ENCODE results near the gene CDKN3.
"Not testable (repeated sequence)": the region's sequence is repeated elsewhere in the genome, so short reads cannot be mapped to it uniquely, and the experiment has no call there.

CDKN3 gene

DNA sequence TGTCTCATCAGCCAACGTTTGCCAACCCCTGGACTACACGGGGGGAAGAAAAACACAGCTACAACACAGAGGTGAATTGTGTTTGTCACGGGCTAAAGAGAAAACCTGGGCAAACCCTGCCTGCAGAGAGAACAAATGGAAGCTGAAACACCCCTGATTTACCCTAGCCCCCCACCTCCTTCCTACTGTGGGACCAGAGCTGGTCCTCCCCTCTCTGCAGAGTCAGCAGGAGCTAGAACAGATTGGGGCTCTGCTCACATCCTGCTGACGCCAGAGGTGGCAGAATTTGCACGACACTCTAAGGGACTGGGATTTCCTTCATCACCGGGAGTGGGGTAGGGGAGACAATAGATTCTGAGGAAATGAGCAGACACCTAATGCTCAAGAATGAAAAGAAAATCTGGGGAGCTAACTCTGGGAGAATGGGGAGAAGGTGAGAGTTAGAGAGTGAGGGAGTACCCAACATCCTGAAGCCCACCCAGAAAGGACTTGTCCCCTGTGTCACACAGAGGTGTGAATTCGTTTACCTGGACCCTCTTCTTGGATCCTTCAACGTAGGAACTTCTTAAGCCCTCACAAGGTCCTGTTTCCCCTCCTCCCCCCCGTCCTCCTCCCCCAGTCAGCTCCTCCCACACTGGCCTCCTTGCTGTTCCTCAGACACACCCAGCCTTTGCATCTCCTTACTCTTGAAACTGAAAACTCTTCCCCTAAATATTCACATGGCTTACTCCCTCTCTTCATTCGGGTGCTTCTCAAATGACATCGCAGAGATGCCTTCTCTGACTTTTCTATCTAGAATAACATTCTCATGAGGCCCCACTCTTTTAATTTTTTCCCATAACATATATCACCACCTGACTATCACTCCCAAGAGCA lies 26.2 kb upstream of the CDKN3 start:
- DNase-seq (ENCODE audit: low read depth in 2 of 2), result no peak

GRCh38 chr14:54374117-54374884 lies 22.5 kb upstream of the CDKN3 start:
- no peak for DNase-seq (ENCODE audit: low read depth in 2 of 2)

GRCh38 chr14:54377501-54377900 lies 19.3 kb upstream of the CDKN3 start:
- no peak for DNase-seq (ENCODE audit: low read depth in 2 of 2)

DNA sequence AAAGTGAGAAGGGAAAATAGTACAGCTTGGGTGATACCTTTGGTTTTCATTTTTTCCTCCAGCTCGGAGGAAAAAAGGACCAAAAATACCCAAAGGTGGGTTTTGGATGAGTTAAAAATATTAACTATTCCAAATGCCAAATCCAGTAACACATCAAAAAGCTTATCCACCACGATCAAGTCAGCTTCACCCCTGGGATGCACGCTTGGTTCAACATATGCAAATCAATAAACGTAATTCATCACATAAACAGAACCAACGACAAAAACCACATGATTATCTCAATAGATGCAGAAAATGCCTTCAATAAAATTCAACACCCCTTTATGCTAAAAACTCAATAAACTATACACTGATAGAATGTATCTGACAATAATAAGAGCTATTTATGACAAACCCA lies 17.9 kb upstream of the CDKN3 start:
- DNase-seq (ENCODE audit: low read depth in 2 of 2), result not testable (repeated sequence)

DNA sequence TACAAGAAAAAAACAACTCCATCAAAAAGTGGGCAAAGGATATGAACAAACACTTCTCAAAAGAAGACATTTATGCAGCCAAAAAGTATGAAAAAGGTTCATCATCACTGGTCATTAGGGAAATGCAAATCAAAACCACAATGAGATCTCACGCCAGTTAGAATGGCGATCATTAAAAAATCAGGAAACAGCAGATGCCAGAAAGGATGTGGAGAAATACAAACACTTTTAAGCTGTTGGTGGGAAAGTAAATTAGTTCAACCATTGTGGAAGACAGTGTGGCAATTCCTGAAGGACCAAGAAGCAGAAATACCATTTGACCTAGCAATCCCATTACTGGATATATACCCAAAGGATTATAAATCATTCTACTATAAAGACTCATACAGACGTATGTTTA lies 16.2 kb upstream of the CDKN3 start:
- not testable (repeated sequence) for DNase-seq (ENCODE audit: low read depth in 2 of 2)

DNA sequence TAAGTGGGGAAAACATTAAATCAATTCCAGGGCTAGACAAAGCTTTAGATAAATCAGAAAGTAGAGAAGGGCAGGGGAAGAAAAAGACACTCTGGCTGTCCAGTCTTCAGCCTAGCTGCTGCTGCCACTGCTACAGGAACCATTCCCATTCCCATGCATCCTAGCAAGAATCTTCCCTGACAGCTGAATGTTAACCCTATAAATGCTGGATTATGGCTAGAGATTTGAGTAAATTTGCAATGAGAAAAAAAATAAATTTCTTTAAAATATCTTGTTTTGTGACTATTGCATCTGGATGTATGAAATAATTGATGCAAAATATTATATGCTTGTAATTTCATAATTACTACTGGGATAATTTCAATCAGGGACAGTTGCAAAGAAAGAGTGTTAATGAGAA lies 15.0 kb upstream of the CDKN3 start:
- no peak for DNase-seq (ENCODE audit: low read depth in 2 of 2)

DNA sequence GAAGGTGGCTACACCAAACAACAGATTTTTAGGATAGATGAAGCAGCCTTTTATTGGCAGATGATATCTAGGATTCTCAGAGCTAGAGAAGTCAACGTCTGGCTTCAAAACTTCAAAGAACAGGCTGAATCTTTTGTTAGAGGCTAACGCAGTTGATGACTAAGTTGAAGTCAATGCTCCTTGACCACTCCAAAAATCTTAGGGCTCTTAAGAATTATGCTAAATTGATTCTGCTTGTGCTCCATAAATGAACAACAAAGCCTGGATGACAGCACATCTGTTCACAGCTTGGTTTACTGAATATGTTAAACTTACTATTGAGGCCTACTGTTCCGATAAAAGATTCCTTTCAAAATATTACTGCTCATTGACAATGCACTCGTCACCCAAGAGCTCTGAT lies 13.0 kb upstream of the CDKN3 start:
- DNase-seq (ENCODE audit: low read depth in 2 of 2), result no peak

GRCh38 chr14:54385556-54385955 lies 11.3 kb upstream of the CDKN3 start:
- DNase-seq (ENCODE audit: low read depth in 2 of 2), result no peak

DNA sequence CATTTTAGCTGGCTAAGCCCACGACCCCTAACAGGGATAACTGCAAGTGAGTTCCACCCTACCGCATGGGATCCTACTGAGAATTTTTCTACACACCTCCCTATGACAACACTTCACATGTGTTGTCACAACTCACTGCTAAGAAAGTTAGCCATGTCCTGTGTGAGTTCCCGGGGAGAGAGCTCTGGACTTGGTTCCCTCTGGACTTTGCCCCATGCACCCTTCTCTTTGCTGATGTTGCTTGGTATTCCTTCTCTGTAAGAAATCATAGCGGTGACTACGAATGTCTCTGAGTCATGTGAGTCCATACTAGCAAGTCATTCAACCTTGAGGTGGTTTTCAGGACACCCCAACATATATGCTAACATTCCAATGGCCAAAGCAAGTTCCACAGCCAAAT lies 9.5 kb upstream of the CDKN3 start:
- DNase-seq (ENCODE audit: low read depth in 2 of 2), result no peak

- no peak for DNase-seq (ENCODE audit: low read depth in 2 of 2)
Measured at GRCh38 chr14:54392131-54392859, 4.5 kb upstream of the CDKN3 start.

DNA sequence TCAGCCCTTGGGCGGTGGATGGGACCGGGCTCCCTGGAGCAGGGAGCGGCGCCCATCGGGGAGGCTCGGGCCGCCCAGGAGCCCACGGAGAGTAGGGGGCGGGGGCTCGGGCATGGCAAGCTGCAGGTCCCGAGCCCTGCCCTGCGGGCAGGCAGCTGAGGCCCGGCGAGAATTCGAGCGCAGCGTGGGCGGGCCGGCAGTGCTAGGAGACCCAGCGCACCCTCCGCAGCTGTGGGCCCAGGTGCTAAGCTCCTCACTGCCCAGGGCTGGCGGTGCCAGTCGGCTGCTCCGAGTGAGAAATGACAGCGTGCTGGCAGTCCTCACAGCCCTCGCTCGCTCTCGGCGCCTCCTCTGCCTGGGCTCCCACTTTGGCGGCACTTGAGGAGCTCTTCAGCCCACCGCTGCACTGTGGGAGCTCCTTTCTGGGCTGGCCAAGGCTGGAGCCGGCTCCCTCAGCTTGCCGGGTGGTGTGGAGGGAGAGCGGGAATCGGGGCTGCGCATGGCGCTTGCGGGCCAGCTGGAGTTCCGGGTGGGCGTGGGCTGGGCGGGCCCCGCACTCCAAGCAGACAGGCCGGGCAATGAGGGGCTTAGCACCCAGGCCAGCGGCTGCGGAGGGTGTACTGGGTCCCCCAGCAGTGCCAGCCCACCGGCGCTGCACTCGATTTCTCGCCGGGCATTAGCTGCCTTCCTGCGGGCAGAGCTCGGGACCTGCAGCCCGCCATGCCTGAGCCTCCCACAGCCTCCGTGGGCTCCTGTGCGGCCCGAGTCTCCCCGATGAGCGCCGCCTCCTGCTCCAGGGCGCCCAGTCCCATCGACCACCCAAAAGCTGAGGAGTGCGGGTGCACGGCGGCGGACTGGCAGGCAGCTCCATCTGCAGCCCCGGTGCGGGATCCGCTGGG lies 3.6 kb upstream of the CDKN3 start:
- DNase-seq (ENCODE audit: low read depth in 2 of 2), result not testable (repeated sequence)

DNA sequence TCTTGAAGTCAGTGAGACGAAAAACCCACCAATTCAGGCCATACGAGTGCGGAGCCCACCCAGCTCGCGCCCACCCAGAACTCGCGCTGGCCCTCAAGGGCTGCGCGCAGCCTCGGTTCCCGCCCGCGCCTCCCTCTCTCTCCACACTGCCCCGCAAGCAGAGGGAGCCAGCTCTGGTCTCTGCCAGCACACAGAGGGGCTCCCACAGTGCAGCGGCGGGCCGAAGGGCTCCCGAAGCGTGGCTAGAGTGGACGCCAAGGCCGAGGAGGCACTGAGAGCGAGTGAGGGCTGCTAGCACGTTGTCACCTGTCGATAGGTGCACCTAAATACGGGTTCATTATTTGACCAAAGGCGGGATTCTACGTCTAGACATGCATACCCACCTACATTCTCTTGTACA lies 2.2 kb upstream of the CDKN3 start:
- no peak for DNase-seq (ENCODE audit: low read depth in 2 of 2)

- DNase-seq (ENCODE audit: low read depth in 2 of 2), result no peak
Measured at GRCh38 chr14:54395284-54395683, 1.5 kb upstream of the CDKN3 start.

- DNase-seq (ENCODE audit: low read depth in 2 of 2), result no peak
Measured at GRCh38 chr14:54395716-54396115, 1.1 kb upstream of the CDKN3 start.

DNA sequence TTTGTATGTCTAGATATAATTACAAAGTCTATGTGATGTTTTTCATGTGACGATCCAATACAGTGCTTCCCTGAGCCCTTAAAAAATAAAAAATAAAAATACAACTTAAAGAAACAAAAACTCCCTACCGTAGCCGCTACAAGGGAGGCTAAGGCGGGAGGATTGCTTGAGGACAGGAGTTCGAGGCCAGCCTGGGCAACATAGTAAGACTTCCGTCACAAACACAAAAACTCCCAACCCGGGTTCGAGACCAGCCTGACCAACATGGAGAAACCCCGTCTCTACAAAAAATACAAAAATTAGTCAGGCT lies 669 bp upstream of the CDKN3 start:
- no peak for DNase-seq (ENCODE audit: low read depth in 2 of 2)

DNA sequence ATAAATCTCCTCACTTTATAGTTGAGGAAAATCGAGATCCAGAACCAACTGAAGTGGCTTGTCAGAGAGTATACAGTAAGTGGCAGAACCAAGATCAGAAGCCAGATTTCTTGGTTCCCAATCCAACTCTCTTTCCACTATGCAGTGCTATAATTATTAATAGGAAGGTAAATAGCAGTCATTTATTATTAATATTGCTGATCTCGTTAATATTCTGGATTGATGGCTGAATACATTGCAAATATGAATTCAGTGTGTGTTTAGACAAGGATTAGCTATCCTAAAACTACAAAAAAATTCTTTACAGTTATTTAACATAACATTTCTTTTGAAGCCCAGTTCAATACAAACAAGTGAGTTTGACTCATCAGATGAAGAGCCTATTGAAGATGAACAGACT lies 2.8 kb downstream of the CDKN3 start:
- no peak for DNase-seq (ENCODE audit: low read depth in 2 of 2)

- DNase-seq (ENCODE audit: low read depth in 2 of 2), result not testable (repeated sequence)
Measured at GRCh38 chr14:54403401-54404005, 6.7 kb downstream of the CDKN3 start.

- no peak for DNase-seq (ENCODE audit: low read depth in 2 of 2)
Measured at GRCh38 chr14:54410215-54410614, 13.4 kb downstream of the CDKN3 start.

DNA sequence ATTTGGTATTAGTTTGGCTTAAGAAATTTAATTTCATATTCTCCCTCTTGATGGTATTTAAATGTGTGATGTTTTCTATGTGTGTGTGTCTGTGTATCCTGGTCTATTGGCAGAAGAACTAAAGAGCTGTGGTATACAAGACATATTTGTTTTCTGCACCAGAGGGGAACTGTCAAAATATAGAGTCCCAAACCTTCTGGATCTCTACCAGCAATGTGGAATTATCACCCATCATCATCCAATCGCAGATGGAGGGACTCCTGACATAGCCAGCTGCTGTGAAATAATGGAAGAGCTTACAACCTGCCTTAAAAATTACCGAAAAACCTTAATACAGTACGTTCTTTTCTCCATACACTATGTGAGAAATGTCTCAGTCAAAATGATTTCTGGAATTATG lies 14.6 kb downstream of the CDKN3 start:
- no peak for DNase-seq (ENCODE audit: low read depth in 2 of 2)

DNA sequence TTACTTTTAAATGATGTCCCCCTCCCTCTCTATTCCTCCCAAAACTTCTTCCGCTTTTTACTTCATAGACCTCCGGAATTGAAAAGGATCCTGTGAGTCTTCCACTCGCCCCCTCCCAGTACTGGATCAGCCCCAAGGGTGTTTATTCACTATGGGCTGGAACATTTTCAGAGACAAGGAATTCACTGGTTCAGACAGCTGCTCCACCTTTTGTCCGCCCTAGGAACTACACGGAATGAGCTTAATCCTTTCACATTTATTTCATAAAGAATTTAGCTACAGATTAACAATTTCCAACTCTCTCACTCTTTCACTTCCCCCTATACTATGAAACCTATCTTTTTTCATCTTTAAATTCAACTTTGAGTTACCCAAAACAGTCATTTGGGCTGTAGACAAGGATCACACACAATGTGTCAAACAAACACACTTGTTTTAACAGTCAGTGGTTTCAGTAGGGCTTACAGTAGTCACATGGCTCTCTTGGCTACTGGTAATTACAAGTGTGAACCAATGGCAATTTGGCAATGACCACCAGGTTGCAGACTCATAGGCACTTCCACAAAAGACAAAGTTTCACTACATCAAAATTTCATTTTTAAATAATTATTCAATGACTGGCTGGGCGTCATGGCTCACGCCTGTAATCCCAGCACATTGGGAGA lies 23.8 kb downstream of the CDKN3 start:
- DNase-seq (ENCODE audit: low read depth in 2 of 2), result no peak

- DNase-seq (ENCODE audit: low read depth in 2 of 2), result no peak
Measured at GRCh38 chr14:54423991-54424390, 27.2 kb downstream of the CDKN3 start.
